Endothelial cell of umbilical vein (primary cell): Measurements from ENCODE around the gene ZNF462. TPM values are rescaled to one million over a fixed set of nuclear protein-coding genes. Genes with fewer than 3 reads are reported as not detected.

Source experiments
- BruUV-seq: library from RNA; stranded (reverse); fragments of 400-500 nt; replicated peaks from 2 replicates; lab custom pipeline; 2021; lab: Mats Ljungman, UMichigan
- CTCF ChIA-PET: fragments of 300-600, 350-600 bp; sonication (Branson Sonifier 250); formaldehyde crosslinking; loops from one replicate; lab custom pipeline; 2021; ENCODE audit warnings: antibody characterized with exemption, inconsistent platforms; lab: Charles Lee
- POLR2A ChIA-PET: fragments of 300-600, 350-600 bp; sonication (Branson Sonifier 250); formaldehyde crosslinking; loops from one replicate; lab custom pipeline; 2021; ENCODE audit warnings: antibody characterized with exemption, inconsistent platforms; lab: Charles Lee
- DNase-seq: peaks from one replicate; pipeline ENCODE4 v3.0.0-alpha.2; 2011; ENCODE audit warnings: low read depth, low spot score
- FAIRE-seq: peaks from 2 replicates; lab custom pipeline; 2011; peaks lifted over from hg19 to GRCh38; lab: Jason Lieb, UNC
- H2AFZ ChIP-seq: 2 replicates; pipeline ENCODE4 v1.6.0; 2012; ENCODE audit warnings: low read depth, low read length, control low read depth, inconsistent platforms
- H3K27ac ChIP-seq: 2 replicates; pipeline ENCODE4 v1.5.1; 2011; ENCODE audit warnings: low read depth, mild to moderate bottlenecking, control low read depth, low read length, moderate library complexity; ENCODE audit not compliant: insufficient read depth
- H3K27me3 ChIP-seq, 2 experiments: 2 replicates each; pipeline versions ENCODE4 v1.6.0 to v1.6.1; 2011; ENCODE audit warnings: low read length in 2 of 2, mixed read lengths in 1 of 2; ENCODE audit not compliant: control insufficient read depth in 2 of 2, insufficient read depth in 2 of 2
- H3K36me3 ChIP-seq, 2 experiments: 2 replicates in 1 of 2; 3 replicates in 1 of 2; pipeline ENCODE4 v1.5.1; 2011; ENCODE audit warnings: low read length in 2 of 2, mild to moderate bottlenecking in 1 of 2, moderate library complexity in 1 of 2; ENCODE audit not compliant: control insufficient read depth in 2 of 2, insufficient read depth in 2 of 2; ENCODE audit errors: extremely low read depth in 1 of 2
- H3K4me1 ChIP-seq: 3 replicates; pipeline ENCODE4 v1.5.1; 2011; ENCODE audit warnings: mild to moderate bottlenecking, low read length; ENCODE audit not compliant: control insufficient read depth, insufficient read depth; ENCODE audit errors: extremely low read depth
- H3K4me2 ChIP-seq: 2 replicates; pipeline ENCODE4 v1.6.1; 2011; ENCODE audit warnings: low read length, control low read depth, mixed read lengths; ENCODE audit not compliant: insufficient read depth
- H3K4me3 ChIP-seq, 3 experiments: fragments of 200-600 bp in 1 of 3; sonication (generic), shearing (Covaris generic) in 1 of 3; replicated peaks in 1 of 3; 2 replicates each; pipeline ENCODE4 v1.5.1; 2011 to 2016; ENCODE audit warnings: control low read depth in 3 of 3, low read length in 3 of 3, mild to moderate bottlenecking in 2 of 3, inconsistent platforms in 1 of 3, low read depth in 1 of 3, moderate library complexity in 1 of 3; ENCODE audit not compliant: insufficient read depth in 1 of 3
- H3K79me2 ChIP-seq: 2 replicates; pipeline ENCODE4 v1.6.0; 2012; ENCODE audit warnings: low read length, inconsistent platforms; ENCODE audit not compliant: control insufficient read depth, insufficient read depth
- H3K9ac ChIP-seq: replicated peaks from 2 replicates; pipeline ENCODE3; 2011; ENCODE audit warnings: low read length, control low read depth; ENCODE audit not compliant: insufficient read depth; ENCODE audit errors: extremely low read depth
- H3K9me1 ChIP-seq: replicated peaks from 3 replicates; pipeline ENCODE4 v1.6.0; 2011; ENCODE audit warnings: mild to moderate bottlenecking, low read length; ENCODE audit not compliant: control insufficient read depth, insufficient read depth; ENCODE audit errors: extremely low read depth
- H3K9me3 ChIP-seq: replicated peaks from 2 replicates; pipeline ENCODE4 v1.5.1; 2012; ENCODE audit warnings: low read length, inconsistent platforms; ENCODE audit not compliant: control insufficient read depth, insufficient read depth
- H4K20me1 ChIP-seq: replicated peaks from 2 replicates; pipeline ENCODE3; 2011; ENCODE audit warnings: mild to moderate bottlenecking, low read length; ENCODE audit not compliant: control insufficient read depth, insufficient read depth; ENCODE audit errors: extremely low read depth
- CTCF ChIP-seq, 2 donors: IDR thresholded peaks; 1 replicate in 1 of 2; 2 replicates in 1 of 2; pipeline ENCODE4 v1.5.1; 2011; ENCODE audit warnings: low read length in 2 of 2, mild to moderate bottlenecking in 2 of 2, moderate library complexity in 2 of 2, control low read depth in 1 of 2, inconsistent platforms in 1 of 2, low read depth in 1 of 2; ENCODE audit not compliant: insufficient read depth in 1 of 2; ENCODE audit errors: extremely low read depth in 1 of 2
- EZH2 ChIP-seq: IDR thresholded peaks from 2 replicates; pipeline ENCODE4 v1.6.1; 2012; ENCODE audit warnings: borderline replicate concordance, low read depth, mild to moderate bottlenecking, moderate library complexity, low read length, inconsistent platforms; ENCODE audit not compliant: severe bottlenecking
- FOS ChIP-seq: IDR thresholded peaks from 2 replicates; pipeline ENCODE4 v1.6.1; 2011; ENCODE audit warnings: mild to moderate bottlenecking, low read length, moderate library complexity, borderline replicate concordance; ENCODE audit not compliant: insufficient read depth
- GATA2 ChIP-seq: IDR thresholded peaks from 2 replicates; pipeline ENCODE4 v1.7.0; 2011; ENCODE audit warnings: low read depth, mild to moderate bottlenecking, moderate library complexity, mixed read lengths, low read length; ENCODE audit not compliant: insufficient read length, insufficient read depth
- JUN ChIP-seq: IDR thresholded peaks from 2 replicates; pipeline ENCODE4 v1.6.1; 2011; ENCODE audit warnings: borderline replicate concordance, low read depth; ENCODE audit not compliant: insufficient read length, insufficient read depth
- MAX ChIP-seq: IDR thresholded peaks from 2 replicates; pipeline ENCODE4 v1.6.1; 2011; ENCODE audit not compliant: insufficient read depth, insufficient read length
- MYC ChIP-seq: IDR thresholded peaks from one replicate; pipeline ENCODE4 v1.6.1; 2011; ENCODE audit warnings: mild to moderate bottlenecking, low read depth, low read length
- POLR2A ChIP-seq: IDR thresholded peaks from 2 replicates; pipeline ENCODE4 v1.6.1; 2012; ENCODE audit warnings: low read depth, mild to moderate bottlenecking, control low read depth, low read length
- POLR2AphosphoS5 ChIP-seq: IDR thresholded peaks from 2 replicates; pipeline ENCODE4 v1.6.1; 2012; ENCODE audit warnings: low read depth, mild to moderate bottlenecking, control low read depth, low read length, moderate library complexity; ENCODE audit not compliant: insufficient read depth
- dilution Hi-C: fragments of 300-500 bp; cut with MboI; formaldehyde crosslinking; loops from one replicate; pipeline ENCODE4 v1.15.0; 2019; ENCODE audit warnings: low sequenced_read_pairs; ENCODE audit not compliant: extremely low pct_ligation_motif_present
- intact Hi-C: fragments of 100-400 bp; cut with micrococcal nuclease; formaldehyde crosslinking; loops from one replicate; pipeline ENCODE4 v1.10.0; 2022
- polyA plus RNA-seq, 4 experiments: library from polyadenylated mRNA; depleted of rRNA in 3 of 4; stranded (reverse) in 3 of 4; unstranded in 1 of 4; fragments of >200 nt; gene quantifications; 2 replicates each; pipeline versions ENCODE4 v1.2.1 to v1.2.3, GENCODE V29; 2011 to 2012; ENCODE audit warnings: missing spikeins in 1 of 4
- total RNA-seq: library from RNA; stranded (reverse); gene quantifications from 2 replicates; pipeline ENCODE4 v1.2.3, GENCODE V29; 2021

ZNF462 gene
- total and polyA plus RNA-seq, 2 donors (not counting 3 experiments of a cell fraction or from before 2014, with no cell fraction given) = 6.2 to 24.7 TPM

GRCh38 chr9:106889061-106889590 lies 26.2 kb downstream of the ZNF462 start:
- H3K4me2 ChIP-seq = no peak overlapping the region
- ChIA-PET CTCF (interaction anchor here (1.5 to 2.4 kb wide), 2 partner anchors 10 to 28 kb away, joined by 5 to 9 read pairs; no protein-coding TSS in a partner anchor), POLR2A (no interaction called here)
- TF ChIP-seq GATA2 (no peak), FOS (no peak), JUN (no peak), EZH2 (no peak), CTCF (IDR thresholded peaks at IDR 0.05; ENCODE audit: extremely low read depth in 1 of 2, insufficient read depth in 1 of 2, low read depth in 1 of 2, low read length in 2 of 2) (no peak), MYC (no peak), POLR2A (no peak), MAX (no peak), POLR2AphosphoS5 (no peak)
- no peaks in the 10 kb centered on the region for H3K9me1 ChIP-seq
- no peak overlapping the region for H3K9ac ChIP-seq
- no peak overlapping the region for H2AFZ ChIP-seq
- no peak overlapping the region for H3K27ac ChIP-seq
- H3K4me1 ChIP-seq = peaks cover 20% of the 10 kb centered on the region
- no peaks in the 10 kb centered on the region for H3K27me3 ChIP-seq
- H3K36me3 ChIP-seq = no peaks in the 10 kb centered on the region
- H3K9me3 ChIP-seq = no peaks in the 10 kb centered on the region
- H3K79me2 ChIP-seq = no peaks in the 10 kb centered on the region
- dilution Hi-C loops = no loop called here
- H4K20me1 ChIP-seq = no peaks in the 10 kb centered on the region
- intact Hi-C loops = no loop called here
- FAIRE-seq = no peak
- H3K4me3 ChIP-seq = no peak overlapping the region
- no TSS peak for BruUV-seq
- no peak for DNase-seq
